Hepatocyte (in vitro differentiated cells): ENCODE results near the gene SPNS2.
"Not testable (repeated sequence)": the region's sequence is repeated elsewhere in the genome, so short reads cannot be mapped to it uniquely, and the experiment has no call there.

ENCODE experiments used
- CTCF ChIP-seq: fragments of 200-600 bp; sonication (generic); IDR thresholded peaks from 2 replicates; pipeline ENCODE4 v1.5.1; 2016; ENCODE audit warnings: antibody characterized with exemption, mild to moderate bottlenecking; ENCODE audit not compliant: poor library complexity
- EZH2 ChIP-seq: fragments of 200-600 bp; sonication (generic); IDR thresholded peaks from 2 replicates; pipeline ENCODE4 v1.6.1; 2016; ENCODE audit warnings: antibody characterized with exemption, mild to moderate bottlenecking, borderline replicate concordance
- EZH2phosphoT487 ChIP-seq: fragments of 200-600 bp; sonication (generic); IDR thresholded peaks from one replicate; pipeline ENCODE4 v1.6.1; 2018; ENCODE audit warnings: antibody characterized with exemption, mild to moderate bottlenecking, low read depth, moderate library complexity; ENCODE audit not compliant: unreplicated experiment, severe bottlenecking

GRCh38 chr17:4578349-4578748 lies 79.7 kb downstream of the SPNS2 start:
- TF ChIP-seq CTCF, EZH2, EZH2phosphoT487: not testable (repeated sequence)
